ENCODE results near the gene BRWD1.

BRWD1 gene

DNA sequence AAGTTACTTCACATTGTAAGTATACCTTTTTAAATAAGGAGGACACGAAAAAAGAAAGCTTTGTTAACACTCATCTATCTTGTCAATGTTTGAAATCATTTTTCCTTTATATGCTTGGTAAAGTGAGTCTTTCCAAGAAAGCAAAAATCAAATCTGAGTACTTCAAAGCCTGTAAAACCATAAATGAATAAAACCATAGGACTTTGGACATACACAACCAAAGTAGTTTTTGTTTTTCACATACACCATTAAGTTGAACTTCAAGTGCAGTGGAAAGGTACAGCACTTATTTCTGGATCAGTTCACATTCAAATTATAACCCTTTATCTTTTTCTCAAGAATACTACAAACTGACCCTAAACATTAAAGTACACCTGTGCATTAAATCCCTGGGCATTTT lies 120.1 kb downstream of the BRWD1 start:
- no peak for DNase-seq

DNA sequence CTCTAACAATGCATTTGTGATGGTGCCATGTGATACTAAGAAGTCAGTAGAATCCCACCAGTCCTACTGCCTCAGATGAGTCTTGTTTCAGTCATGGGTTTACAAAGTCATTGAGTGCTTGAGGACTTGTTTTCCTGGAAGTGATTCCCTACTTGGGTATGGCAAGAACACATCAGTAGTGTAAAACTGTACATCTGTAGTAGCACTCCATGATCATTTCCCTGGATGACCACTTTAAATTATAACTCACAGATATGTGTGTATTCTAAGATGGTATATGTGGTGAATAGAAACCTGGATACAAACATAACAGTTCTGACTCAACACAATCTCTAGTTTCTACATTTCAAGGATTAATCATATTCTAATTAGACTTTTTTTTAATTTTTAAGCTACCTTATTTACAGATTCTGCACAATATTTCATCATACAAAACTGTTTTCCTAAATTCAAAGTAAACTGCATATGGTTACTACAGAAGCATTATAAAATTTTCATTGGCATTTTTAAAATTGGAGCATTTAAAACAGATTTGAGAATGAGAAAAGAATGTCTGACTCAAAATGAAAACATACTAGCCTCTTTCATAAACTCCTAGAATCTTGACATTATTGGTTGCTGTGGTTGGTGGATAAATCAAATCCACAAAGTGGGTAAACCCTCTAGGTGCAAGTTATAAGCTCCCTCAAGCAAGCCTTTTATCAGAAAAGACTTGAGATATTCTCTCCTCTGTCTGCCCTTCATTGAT lies 123.4 kb downstream of the BRWD1 start:
- DNase-seq: no peak

DNA sequence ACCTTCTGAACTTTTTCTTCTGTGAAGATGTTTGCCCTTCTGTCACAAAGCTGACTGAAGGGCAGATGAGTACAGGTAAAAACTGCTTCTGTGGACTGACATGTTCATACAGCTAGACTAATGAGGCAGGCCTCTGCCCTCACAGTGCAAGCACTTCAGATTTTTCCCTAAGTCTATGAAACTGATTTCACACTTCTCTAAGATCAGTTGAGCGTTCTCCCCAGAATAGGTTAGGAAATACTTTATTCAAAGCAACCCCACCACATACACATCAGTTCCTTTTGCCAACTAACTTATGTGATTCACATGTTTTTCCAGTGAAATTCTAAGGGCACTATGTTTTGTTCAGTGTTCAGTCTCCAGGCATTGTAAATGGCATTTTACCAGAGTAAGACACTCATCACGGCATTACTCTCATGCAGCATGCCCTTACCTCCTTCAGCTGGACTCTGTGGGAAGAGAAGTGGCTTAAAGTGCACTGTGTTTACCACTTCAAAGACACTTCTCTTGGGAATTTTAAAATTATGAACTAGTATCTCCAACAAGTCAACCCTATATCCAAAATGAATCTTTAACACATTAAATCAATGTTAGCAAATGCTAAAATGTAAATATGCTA lies 124.8 kb downstream of the BRWD1 start:
- no peak for DNase-seq

DNA sequence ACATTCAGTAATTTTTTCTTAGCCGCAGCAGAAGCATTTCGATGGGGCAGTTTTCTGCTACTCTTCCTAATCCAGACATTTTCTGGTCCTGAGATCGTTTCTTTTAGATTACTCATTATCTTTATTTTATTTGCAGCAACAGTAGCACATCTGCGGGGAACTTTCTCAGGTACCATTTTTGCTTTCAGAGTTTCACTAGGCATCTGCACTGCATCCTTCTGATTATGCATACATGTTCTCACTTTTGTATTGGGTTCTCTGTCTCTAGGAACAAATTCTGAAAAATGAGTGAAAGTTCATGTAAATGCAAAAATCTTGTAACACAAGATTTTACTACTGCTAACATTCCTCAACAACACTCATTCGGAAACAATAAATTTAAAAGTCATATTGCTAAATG lies 126.3 kb downstream of the BRWD1 start:
- no peak for DNase-seq

DNA sequence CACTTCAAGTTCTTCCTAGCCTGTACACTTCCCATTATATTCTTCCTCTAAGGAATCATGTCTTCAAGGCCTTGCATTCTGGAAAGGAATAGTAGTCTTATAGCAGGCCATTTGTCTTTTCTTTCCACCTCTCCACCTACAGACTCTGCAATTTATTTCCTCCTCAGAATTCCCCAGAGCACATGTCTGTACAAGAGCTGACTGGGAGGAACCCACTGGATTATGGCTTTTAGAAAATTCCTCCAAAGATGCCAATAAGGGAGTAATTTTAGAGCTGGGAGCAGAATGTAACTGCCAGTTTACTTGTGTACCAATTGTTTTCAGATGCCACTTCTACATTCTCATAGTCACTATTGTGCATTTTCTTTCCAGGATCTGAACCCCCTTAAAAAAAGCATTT lies 126.8 kb downstream of the BRWD1 start:
- no peak for DNase-seq

DNA sequence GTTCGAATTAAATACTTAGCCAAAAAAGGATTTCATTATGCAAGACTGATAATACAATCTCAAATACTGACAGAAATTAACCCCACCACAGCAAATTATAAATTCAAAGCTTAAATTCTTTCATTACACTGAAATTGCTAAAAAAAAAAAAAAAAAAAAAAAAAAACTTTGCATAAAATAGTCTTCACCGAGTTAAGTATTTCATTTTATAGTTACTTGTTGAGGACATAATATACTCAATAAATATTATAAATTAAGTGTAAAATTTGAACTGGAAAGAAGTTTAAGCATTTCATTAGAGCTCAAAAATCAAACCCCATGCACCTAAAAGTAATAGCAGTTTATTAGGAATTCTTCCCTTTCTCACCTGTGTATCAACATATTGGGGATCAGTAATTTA lies 128.3 kb downstream of the BRWD1 start:
- DNase-seq: no peak

DNA sequence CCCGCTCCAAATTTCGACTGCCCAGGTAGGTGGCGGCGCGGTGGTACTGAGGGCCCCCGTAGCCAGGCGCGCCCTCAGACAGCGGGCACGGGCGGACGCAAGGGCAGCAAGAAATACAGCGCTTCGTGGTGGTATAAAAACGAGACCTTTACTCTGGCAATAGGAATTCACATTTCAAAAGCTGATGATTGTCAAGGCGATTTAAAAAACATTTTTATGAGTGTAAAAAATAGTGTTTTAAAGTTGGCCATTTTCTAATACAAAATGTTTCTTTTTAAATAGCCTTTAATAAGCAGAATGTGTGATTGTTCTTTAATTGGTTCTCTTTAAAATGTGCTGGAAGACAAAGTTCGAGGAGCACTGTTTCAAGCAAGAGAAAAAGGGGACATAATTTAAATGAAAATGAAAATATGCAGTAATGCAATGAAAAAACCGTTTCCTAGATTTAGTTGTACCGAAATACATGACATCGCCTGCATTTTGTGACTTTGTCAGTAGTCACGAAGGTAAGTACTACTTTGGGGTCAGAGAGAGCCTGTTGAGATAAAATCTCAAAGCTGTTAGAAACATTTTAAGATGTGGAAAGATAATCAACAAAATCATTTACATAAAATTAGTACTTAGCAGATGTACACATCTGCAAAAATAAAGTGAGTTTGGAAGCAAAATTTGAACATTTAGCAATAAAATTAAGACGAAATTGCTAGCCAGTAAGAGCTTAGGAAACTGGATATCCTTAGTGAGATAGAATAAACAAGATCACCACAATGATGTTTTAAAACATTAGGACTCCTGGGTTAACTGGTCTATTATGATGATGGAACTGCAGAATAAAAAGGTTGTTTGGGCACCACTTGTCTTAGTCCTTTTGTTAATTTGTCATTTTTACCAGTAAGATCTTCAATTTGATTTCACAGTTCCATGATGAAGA lies 129.1 kb downstream of the BRWD1 start:
- DNase-seq: no peak

DNA sequence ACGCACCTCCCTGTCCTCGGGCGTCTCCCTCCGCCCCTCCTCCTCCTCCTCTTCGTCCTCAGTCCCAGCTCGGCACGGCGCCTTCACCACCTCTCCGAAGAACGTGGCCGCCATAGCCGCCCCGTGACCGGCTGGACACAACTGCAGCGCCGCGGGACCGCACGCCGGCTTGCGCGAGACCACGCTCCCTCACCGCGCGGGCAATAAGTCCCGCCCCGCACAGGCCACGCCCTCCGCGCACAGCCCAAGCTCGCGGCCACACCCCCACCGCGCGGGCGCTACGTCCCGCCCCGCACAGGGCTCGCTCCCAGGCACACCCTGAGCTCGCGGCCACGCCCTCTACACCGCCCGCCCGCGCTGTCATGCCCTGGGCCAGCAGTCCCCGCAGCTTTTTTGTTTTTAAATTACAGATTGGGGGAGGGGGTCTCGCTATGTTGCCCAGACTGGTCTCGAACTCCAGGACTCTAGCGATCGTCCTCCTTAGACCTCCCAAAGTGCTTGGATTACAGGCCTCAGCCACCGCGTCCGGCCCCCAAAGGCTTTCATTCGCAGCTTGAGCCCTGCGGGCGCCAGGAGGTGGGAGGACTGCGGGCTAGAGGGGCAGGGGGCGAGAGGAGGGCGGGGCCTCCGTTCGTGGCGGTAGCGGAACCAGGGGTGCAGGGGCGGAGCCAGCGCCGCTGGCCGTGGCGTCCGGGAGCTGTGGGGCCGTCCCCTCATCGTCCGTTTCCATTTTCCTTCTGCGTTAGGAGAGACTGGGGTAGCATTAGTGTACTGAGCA lies 130.0 kb downstream of the BRWD1 start, which contains the start of gene PSMG1:
Gene PSMG1, minus strand, starts transcription at position 180 of the 778 bp plus-strand sequence. Its CDS starts 66 bp downstream, at position 114.
- DNase-seq: peak; percentile 92

DNA sequence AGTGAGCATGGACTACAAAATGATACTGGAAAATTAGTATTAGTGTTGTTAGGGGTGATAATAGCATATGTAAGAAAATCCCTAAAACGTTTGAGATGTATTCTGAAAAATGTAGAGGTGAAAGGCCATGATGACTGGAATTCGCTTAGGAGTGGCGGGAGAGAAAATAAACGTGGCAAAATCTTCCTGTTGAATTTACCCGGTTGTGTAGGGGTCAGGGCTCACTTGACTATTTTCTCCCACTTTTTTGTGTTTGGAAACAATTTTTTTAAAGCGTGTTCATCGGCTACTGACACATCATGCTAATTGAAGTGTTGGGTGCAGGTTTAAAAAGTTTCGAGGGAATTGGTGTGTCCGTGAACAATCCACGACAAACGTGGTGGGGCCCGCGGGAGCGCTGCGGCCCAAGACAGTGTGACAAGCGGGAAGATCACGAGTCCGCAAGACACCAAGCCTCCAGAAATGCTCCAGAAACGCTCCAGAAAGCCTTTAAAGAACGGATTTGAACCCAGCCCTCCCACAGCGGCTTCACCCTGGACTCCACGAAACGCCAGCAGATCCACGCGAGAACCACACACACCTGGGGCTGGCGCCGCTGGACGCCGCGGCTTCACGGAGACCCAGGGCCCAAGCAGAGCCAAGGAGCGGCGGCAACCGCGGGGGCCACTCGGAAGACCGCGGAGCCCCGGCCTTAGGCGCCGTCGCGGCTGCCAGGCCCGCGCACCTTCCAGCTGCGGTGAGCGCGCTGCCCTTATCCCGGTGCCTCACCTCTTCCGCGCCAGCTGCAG lies 130.8 kb downstream of the BRWD1 start:
- no peak for DNase-seq

DNA sequence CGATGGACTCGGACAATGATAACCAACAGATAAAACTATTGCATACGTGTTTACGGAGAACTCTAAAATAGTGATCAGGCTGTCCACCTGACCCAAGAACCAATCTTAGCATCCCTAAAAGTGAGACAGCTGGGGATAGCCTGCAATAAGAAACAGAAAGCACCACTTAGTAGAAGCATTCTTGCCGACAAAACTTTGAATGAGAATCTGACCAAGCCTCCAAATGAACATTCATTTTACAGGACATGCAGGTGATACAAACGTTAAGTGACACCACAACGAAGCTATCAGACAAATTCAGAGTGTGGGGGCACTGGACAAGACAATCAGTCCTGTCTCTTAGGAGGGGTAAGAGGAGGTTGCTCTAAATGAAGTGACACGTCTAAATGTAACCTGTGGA lies 131.4 kb downstream of the BRWD1 start:
- DNase-seq: no peak

DNA sequence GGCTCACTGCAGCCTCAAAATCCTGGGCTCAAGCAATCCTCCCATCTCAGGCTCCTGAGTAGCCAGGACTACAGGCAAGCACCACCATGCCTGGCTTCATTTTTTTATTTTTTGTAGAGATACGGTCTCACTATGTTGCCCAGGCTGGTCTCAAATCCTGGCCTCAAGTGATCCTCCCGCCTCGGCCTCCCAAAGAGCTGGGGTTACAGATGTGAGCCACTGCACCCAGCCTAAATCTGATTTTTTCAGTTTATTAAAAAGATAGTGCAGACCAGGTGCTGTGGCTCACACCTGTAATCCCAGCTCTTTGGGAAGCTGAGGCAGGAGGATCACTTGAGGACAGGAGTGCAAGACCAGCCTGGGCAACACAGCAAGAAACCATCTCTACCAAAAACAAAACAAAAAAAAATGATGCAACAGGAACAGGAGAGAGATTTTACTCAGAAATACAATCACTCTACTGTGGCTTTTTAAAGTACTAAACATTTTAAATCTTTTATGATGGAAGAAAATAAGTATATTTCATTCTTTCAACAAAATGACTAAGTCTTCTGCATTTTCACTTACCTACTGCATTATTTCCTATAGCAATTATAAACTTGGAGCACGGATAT lies 132.1 kb downstream of the BRWD1 start:
- no peak for DNase-seq

DNA sequence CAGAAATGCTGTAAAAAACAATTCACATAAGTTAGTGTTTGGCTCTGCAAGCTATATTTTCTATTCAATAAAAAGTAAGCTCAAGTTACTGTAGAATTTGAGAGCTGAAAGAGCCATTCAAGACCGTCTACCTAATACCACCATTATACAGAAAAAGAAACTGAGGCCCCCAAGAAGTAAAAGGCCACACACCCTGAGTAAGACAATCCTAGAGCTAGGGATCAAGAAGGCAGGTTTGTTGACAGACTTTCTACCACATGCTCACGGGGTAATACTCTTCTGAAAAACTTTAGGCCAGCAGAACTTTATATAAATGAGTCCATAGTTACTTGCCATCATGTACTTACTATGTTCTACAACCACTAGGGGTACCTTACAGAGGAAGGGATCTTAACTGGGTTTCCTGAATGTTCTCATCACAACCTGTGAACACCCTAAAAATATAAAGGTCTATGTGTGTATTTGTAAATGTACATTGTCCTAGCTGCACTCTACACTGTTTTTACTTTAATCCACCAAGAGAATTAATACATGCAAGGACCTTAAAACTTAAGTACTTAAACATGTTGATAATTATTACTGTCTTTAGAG lies 132.9 kb downstream of the BRWD1 start:
- no peak for DNase-seq

DNA sequence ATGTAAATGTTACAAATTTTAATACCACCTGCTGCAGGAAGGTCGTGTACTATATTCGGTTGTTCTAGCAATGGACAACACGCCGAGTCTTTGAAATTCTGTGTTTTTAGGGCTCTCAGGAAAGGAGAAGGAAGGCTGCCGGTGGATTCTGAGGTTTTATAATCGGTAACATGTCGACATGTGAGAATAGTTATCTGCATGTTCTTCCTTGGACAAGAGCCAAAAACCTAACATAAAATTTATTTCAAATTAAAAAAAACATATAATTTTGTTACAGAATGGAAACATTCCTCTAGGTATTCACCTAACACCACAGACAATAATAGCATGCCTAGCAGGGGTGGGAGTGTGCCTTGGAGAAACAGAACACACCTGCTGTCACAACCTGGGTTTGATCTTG lies 135.0 kb downstream of the BRWD1 start:
- no peak for DNase-seq

DNA sequence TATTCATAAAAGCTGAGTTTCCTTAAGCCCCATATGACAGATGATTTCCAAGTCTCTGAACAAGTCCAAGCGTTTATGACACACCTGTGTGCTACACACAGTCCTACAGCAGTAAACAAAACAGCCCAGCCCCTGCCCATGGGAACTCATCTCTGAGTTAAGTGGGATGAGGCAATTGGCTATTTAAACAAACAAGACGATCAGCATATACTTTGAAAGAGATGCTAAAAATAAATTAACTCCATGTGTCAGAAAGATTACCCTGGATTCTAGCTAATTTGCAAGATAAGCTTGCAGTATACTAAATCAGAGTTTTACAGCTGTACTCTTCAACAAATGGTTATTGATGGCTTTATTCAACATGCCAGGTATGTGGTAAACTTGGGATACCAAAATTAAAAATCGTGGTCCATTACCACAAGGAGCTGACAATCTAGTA lies 137.1 kb downstream of the BRWD1 start:
- DNase-seq: no peak

DNA sequence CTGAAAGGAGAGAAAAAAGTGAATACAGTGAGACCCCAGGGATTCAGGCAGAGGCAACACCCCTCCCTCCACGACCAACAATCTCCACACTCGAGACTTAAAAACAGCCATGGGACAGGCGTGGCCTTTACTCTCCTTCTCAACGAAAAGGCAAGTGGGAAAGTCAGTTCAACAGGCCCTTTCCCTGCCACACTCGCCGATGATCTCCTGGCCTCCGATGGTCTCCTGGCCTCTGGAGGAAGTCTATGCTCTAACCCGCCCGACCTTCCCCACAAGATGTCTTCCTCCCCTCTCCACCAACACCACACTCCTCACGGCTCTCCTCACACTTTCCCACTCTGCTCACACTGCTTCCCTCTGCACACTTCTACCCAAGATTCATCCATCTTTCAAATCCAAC lies 137.8 kb downstream of the BRWD1 start:
- DNase-seq: no peak

DNA sequence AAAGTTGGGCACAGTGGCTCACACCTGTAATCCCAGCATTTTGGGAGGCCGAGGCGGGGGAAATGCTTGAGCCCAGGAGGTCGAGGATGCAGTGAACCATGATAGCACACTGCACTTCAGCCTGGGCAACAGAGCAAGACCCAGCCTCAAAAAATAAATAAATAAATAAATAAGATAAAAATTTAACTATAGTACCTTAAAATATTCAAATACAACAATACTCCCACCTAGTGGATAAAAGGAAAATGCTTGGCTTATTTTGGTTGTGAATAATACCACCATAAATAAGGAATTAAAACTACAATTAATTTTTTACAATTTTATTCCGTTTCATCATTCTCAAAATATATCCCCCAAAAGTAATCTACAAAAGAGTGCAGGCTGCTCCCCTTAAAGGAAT lies 138.3 kb downstream of the BRWD1 start:
- DNase-seq: no peak

DNA sequence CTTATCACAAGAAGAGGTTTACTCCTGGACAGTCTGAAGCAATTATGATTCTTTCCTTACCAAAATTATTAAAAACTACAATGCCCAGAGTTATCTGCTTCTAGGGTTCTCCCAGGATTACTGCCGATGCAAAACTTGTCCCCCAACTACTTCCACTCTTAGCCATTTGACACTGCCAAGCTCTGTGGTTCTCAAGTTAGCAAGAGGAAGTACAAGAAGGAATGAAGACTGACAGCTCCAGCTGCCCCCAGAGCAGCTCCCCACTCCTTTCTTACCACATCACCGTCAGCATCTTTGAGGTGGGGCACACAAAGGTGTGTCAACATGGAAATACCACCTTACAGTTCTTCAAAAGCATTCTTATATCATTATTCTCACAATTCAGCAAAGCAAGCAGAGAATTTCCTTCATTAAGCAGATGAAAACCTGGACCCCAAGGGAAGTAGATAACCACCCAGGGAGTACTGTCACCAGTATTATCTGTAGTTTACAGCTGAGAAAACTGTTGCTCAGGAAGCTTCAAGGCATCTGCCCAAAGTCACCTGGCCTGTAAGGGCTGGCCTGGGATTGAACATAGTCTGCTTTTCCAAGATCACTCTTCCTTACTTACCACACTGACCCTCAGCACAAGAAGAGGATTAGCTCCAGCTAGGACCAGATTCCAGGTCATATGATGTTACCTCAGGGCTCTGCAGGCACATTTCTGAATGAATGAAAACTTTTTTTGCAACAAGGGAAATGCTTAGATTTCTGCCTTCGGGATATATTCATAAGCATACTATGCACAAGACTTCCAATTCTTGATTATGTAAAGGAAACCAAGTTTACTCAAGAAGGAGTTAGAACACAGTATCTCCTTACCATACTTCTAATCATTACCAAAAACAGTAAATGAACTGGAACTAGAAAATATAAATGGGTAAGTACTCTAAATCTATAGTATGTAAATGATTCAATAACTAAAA lies 139.4 kb downstream of the BRWD1 start:
- no peak for DNase-seq

DNA sequence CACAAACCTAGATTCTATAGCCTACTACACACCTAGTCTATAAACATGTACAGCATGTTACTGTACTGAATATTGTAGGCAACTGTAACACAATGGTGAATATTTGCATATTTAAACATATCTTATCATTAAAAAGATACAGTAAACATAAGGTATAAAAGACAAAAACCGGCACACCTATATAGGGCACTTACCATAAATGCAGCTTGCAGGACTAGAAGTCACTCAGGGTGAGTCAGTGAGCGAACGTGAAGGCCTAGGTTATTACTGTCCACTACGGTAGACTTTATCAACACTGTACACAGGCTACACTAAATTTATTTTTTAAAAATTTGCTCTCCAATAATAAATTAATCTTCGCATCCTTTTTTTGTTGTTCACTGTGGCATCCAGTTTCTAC lies 143.5 kb downstream of the BRWD1 start:
- no peak for DNase-seq

DNA sequence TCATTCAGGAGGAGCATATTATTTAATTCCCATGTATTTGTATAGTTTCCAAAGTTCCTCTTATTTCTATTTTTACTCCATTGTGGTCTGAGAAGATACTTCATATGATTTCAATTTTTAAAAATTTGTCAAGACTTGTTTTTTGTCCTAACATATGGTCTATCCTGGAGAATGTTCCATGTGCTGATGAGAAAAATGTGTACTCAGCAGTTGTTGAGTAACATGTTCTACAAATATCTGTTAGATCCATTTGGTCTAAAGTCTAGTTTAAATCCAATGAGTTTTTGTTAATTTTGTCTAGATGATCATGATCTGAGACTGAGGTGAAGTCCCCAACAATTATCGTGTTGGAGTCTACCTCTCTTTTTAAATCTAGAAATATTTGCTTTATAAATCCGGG lies 144.6 kb downstream of the BRWD1 start:
- DNase-seq: no peak

DNA sequence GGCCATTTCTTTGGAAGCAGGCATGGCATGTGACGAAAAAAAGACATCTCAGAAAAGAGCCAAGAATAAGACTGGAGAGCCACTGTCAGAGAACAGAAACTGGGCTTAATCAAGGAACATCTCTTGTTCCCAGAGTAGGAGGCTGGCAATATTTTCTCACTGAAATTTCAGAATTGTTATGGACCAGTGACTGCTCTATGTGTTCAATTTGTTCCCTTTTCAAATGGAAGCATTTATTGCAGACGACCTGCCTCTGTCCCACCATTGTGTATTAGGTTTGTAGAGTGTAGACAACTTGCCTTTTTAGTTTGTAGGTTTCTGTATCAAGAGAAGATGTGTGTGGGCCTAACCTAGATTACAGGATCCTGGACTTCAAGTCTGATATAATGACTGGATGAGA lies 148.9 kb downstream of the BRWD1 start:
- DNase-seq: no peak

All from activated CD4-positive, alpha-beta T cell treated with anti-CD3 and anti-CD28 coated beads, Interleukin-2, amount 50 U/mL, for 1 hour (primary cell).